D721Med (cell line): ENCODE data around the gene KCTD6.
A peak's percentile ranks its signal among the peaks of the same experiment; 100 is the strongest.

ENCODE experiments used
- DNase-seq: peaks from one replicate; pipeline ENCODE4 v3.0.0; 2011; ENCODE audit warnings: low spot score; ENCODE audit not compliant: insufficient read length
- FAIRE-seq: peaks from 2 replicates; lab custom pipeline; 2011; peaks lifted over from hg19 to GRCh38; lab: Jason Lieb, UNC
- TF ChIP-seq, protein P1 (sequence below): IDR thresholded peaks from 2 replicates; pipeline ENCODE4 v1.5.1; 2012; ENCODE audit warnings: mild to moderate bottlenecking, control low read depth; ENCODE audit not compliant: insufficient read depth; ENCODE audit errors: missing control alignments

KCTD6 gene

DNA sequence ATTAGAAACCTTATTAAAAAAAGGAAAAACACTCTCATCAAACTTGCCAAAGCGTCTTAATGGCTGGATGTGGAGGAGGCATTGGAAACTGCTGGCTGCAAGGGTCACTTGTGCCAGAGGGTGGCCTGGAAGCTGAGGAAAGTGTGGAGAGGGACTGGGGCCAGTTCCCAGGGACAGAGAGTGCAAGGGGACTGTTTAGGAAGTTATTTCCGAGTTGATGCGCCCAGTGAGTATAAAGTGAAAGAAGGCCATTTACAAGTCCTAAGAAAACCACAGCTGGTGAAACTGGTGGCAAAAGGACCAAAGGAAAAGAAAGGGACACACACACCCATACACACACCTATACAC, 7.2 kb upstream of the KCTD6 start:
- no peak for FAIRE-seq

DNA sequence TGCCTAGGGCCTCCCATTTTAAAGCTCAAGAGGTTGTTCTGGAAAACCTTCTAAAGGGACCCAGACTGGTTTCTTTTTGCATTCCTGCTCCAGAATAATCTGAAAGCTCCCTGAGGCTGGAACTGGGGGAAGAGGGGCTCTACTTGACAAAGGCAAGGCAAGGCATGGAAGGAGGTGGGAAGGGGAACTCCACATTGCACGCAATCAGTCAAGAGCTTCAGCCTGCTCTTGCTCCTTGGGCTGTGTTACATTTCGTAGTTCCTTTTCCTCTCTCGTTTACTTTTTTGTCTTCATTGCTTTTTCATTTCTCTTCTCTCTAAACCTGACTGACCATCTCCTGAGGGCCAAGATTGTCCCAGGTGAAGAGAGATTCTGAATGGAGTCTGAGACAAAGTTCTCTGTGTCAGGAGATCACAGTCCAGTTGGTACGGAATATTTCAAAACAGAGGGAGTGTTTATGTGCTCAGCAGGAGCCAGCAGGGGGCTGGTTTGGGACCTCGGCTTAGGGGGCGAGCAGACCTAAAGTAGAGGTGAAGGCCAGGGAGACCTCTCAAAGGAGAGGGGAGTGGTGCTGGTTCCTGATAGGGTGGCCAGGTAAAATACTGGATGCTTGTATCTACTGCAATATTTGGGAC, 6.0 kb upstream of the KCTD6 start:
- DNase-seq: no peak
- TF ChIP-seq, protein P1, sequence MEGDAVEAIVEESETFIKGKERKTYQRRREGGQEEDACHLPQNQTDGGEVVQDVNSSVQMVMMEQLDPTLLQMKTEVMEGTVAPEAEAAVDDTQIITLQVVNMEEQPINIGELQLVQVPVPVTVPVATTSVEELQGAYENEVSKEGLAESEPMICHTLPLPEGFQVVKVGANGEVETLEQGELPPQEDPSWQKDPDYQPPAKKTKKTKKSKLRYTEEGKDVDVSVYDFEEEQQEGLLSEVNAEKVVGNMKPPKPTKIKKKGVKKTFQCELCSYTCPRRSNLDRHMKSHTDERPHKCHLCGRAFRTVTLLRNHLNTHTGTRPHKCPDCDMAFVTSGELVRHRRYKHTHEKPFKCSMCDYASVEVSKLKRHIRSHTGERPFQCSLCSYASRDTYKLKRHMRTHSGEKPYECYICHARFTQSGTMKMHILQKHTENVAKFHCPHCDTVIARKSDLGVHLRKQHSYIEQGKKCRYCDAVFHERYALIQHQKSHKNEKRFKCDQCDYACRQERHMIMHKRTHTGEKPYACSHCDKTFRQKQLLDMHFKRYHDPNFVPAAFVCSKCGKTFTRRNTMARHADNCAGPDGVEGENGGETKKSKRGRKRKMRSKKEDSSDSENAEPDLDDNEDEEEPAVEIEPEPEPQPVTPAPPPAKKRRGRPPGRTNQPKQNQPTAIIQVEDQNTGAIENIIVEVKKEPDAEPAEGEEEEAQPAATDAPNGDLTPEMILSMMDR: no peak
- FAIRE-seq: no peak

More for the DNA sequence above, 7.2 kb upstream of the KCTD6 start:
- DNase-seq: no peak
- TF ChIP-seq, protein P1: no peak

DNA sequence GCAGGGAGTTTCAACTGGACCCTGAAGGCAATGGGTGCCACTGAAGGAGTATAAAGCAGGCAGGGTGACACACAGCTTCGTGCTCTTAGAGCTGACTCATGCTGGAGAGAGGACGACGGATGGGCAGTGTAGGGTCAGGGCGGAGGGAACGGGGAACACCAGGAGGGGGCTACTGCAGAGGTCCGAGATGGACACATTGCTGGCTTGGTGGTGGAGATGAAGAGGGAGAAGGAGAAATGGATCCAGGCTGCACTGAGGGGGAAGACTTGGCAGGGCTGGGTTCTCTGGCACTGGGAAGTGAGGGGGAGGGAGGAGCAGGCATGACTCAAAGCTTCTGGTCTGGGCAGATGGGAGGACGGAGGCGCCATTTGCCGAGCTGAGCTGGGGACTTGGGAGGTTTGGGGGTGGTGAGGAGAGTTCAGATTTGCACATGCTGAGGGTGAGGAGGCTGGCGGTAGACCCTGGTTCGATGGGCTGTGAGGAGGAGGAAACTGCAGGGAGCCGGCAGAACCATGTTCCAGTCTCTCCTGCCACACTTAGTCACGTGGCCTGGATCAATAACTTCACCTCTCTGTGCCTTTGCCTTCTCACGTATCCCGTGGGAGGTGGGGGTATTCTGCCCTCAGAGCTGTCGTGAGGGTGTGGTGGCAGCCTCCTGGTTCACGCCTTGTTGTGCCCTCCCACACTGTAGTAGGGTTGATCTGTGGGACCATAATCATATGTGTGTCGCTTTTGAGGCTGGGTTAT, 4.6 kb upstream of the KCTD6 start:
- TF ChIP-seq, protein P1: no peak
- no peak for DNase-seq
- FAIRE-seq: no peak

DNA sequence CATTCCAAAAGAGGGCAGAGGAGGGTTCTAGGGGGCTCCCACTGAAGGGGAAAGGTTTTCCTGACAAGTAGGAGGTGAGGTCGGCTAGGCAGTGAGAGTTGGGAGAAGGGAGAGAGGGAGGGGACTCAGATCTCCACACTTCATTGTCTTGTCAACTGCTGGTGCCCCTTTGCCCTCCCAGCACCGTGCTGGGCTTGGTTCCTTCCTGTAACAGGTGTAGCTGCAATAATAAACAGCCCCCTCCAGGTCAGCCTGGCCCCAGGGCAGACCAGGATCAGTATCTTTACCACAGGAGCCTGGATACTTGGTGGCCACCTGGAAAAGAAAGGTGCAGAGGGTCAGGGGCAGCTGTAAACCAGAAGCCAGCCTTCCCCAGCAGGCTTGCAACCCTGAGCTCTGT, 2.9 kb upstream of the KCTD6 start:
- no peak for DNase-seq
- FAIRE-seq: no peak
- TF ChIP-seq, protein P1: no peak

DNA sequence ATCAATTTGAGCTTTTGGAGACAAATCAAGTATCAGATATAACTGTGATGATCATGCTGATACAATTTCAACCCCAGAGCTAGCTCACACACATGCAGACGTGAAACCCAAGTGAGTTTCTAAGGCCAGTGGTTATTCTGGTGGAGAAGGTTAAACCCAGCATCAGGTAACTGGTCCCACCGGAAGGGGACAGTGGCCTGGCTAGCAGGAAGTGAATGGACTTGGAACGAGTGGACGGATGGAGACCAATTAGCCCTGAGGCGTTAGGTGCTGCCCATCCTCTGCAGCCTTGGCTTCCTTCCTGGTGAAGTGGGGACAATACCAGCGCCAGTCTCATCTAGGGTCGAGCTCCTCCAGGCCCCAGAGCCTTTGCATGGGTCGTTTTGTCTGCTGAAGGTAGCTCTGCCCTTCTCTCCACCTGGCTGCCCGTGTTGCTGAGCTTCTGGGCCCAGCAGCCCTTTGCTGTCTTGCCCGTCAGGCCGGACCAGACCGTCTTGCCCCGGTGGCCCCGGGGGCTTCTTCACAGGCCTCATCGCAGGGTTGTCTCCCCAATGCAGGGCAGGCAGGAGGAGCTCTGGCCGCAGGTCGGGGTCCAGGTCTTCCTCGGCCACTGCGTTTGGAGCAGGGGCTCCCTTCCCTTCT, 915 bp upstream of the KCTD6 start:
- TF ChIP-seq, protein P1: no peak
- FAIRE-seq (no peak), DNase-seq (no peak)

DNA sequence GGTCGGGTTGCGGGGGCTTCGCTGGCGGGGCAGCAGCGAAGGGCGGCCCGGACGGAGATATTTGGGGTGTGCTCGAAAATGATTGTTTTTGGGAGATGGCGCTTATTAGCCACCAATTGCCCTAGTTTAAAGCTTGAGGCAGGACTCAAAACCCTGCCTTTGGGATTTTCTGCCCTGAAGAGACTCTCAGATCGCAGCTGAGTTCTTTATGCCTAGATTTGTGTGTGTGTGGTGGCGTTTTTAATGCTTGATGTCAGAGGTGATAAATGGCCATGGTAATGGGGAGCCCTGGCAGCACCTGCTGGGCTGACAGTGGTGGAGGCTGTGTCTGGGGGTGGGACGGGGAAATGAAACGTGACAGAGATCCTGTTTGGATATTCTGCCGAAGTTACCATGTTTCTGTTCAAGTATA, 604 bp downstream of the KCTD6 start:
- DNase-seq (no peak), FAIRE-seq (no peak)
- TF ChIP-seq, protein P1: no peak

DNA sequence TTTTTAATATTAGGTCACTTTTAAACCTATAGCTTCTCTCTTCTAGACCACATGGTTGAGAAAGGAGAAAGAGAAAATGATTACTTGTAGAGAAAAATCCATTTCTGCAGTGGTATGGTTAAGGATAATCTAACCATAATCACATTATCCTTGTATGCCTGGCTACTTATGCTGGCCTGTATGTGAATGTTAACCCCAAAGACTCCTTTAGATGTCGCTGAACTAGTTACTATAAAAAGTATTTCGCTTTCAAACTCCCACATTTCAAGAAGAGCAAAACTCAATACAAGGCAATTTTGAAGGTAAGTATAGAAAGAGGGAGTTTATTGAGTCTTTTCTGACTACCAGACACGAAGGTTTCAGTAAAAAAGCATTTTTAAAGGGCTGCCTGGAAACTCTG, 2.2 kb downstream of the KCTD6 start:
- no peak for DNase-seq
- TF ChIP-seq, protein P1: peak; percentile 11
- peak; percentile 77 for FAIRE-seq
